GM12865 (cell line): ENCODE data around the gene CFAP58.
A peak's percentile ranks its signal among the peaks of the same experiment; 100 is the strongest.

Experiments
- DNase-seq: peaks from one replicate; pipeline ENCODE4 v3.0.0; 2010; ENCODE audit warnings: low read depth
- H3K4me3 ChIP-seq: 2 replicates; pipeline ENCODE4 v1.5.1; 2011; ENCODE audit warnings: mild to moderate bottlenecking, low read depth, low read length, control low read depth
- TF ChIP-seq, protein P1 (sequence below): IDR thresholded peaks from 2 replicates; pipeline ENCODE4 v1.5.1; 2011; ENCODE audit warnings: low read length, control low read depth, low read depth, inconsistent platforms; ENCODE audit not compliant: insufficient read depth; ENCODE audit errors: missing control alignments

The CFAP58 gene

GRCh38 chr10:104350127-104350635 is 3.5 kb upstream of the CFAP58 start:
- peak; percentile 76 for DNase-seq
- H3K4me3 ChIP-seq, result peak overlapping the region; percentile 21; the same call in 1 of the 2 replicates
- TF ChIP-seq, protein P1, sequence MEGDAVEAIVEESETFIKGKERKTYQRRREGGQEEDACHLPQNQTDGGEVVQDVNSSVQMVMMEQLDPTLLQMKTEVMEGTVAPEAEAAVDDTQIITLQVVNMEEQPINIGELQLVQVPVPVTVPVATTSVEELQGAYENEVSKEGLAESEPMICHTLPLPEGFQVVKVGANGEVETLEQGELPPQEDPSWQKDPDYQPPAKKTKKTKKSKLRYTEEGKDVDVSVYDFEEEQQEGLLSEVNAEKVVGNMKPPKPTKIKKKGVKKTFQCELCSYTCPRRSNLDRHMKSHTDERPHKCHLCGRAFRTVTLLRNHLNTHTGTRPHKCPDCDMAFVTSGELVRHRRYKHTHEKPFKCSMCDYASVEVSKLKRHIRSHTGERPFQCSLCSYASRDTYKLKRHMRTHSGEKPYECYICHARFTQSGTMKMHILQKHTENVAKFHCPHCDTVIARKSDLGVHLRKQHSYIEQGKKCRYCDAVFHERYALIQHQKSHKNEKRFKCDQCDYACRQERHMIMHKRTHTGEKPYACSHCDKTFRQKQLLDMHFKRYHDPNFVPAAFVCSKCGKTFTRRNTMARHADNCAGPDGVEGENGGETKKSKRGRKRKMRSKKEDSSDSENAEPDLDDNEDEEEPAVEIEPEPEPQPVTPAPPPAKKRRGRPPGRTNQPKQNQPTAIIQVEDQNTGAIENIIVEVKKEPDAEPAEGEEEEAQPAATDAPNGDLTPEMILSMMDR, result peak; percentile 54

DNA sequence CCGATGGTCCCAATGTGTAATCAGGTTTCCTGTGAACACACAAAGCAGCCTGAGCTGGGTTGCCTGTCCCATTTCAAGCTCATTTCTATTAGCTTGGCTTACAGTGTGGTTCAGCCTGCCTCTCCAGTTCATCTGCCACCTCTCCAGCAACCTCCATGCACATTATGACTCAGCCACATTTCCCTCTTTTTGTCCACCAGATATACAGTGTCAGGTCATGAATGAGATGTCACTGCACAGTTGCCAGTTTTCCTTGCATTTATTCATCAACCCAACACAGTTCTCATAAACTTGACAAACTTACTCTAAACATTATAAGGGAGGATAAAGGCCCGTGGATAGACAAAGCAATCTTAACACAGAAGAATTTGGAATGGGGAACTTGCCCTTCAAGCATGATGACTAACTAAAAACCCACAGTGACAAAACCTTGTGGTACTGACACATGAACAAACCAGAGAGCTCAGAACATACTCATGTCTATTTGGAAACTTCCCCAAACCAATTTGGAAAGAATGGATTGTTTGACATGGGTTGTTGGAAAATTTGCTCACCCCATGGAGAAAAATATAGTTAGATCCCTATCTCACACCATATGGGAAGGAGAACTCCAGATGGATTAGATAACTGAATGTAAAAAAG is 2.5 kb upstream of the CFAP58 start:
- TF ChIP-seq, protein P1, result no peak
- H3K4me3 ChIP-seq, result no peak overlapping the region
- peak; percentile 32 for DNase-seq

GRCh38 chr10:104351919-104352318 is 1.7 kb upstream of the CFAP58 start:
- DNase-seq, result peak; percentile 18
- H3K4me3 ChIP-seq, result peak overlapping the region; percentile 35
- TF ChIP-seq, protein P1, result no peak

GRCh38 chr10:104359811-104360210 is 6.2 kb downstream of the CFAP58 start:
- H3K4me3 ChIP-seq, result no peak overlapping the region
- TF ChIP-seq, protein P1, result no peak
- no peak for DNase-seq

GRCh38 chr10:104367904-104368303 is 14.3 kb downstream of the CFAP58 start:
- no peak overlapping the region for H3K4me3 ChIP-seq
- DNase-seq, result no peak
- TF ChIP-seq, protein P1, result no peak

- TF ChIP-seq, protein P1, result no peak
- no peak overlapping the region for H3K4me3 ChIP-seq
- no peak for DNase-seq
Observed at GRCh38 chr10:104368381-104368780, 14.7 kb downstream of the CFAP58 start.

DNA sequence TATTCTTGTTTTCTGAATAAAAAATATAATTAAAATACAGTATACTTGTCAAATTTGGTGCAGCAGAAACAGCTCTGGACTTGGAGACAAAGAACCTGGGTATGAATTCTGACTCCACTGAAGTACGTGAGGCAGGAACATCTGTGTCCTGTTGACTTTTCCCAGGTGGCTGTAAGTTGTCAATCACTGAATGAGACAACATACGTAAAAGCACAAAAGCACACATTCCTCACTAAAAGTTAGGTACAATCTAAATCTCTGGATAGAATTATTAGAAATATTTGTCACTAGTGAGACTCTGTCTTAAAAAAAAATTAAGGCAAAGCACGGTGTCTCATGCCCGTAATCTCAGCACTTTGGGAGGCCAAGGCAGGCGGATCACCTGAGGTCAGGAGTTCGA is 18.1 kb downstream of the CFAP58 start:
- no peak overlapping the region for H3K4me3 ChIP-seq
- TF ChIP-seq, protein P1, result no peak
- DNase-seq, result no peak
